HG02973 (cell line): ENCODE data around the gene HSPB2.
"Not testable (repeated sequence)": the region's sequence is repeated elsewhere in the genome, so short reads cannot be mapped to it uniquely, and the experiment has no call there.

Experiments used
- ATAC-seq: cut with Tn5 transposase; IDR thresholded peaks from one replicate; pipeline ENCODE4 v1.9.1; 2021; ENCODE audit warnings: moderate library complexity; ENCODE audit not compliant: unreplicated experiment

Gene HSPB2

GRCh38 chr11:111913031-111913861 lies 712 bp downstream of the HSPB2 start:
- ATAC-seq, result no peak

GRCh38 chr11:111913997-111914396 lies 1.5 kb downstream of the HSPB2 start:
- ATAC-seq, result no peak

DNA sequence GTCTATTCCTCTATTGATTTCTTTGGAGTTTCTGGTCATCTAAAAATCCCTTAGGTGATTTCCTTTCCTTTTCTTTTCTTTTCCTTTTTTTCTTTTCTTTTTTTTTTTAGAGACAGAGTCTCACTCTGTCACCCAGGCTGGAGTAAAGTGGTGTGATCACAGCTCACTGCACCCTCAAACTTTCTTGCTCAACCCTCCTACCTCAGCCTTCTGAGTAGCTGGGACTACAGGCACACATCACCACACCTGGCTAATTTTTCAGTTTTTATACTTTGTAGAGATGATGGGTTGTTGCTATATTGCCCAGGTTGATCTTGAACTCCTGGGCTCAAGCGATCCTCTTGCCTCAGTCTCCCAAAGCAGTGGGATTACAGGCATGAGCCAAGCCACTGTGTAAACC lies 4.2 kb downstream of the HSPB2 start:
- ATAC-seq, result no peak

- no peak for ATAC-seq
Observed at GRCh38 chr11:111917312-111917711, 4.8 kb downstream of the HSPB2 start.

- ATAC-seq, result no peak
Observed at GRCh38 chr11:111917788-111918187, 5.3 kb downstream of the HSPB2 start.

GRCh38 chr11:111918390-111919256 lies 6.1 kb downstream of the HSPB2 start, which contains the start of gene C11orf52:
Gene C11orf52, plus strand, starts transcription at chr11:111918913. Its CDS starts 60 bp downstream, at chr11:111918973.
- ATAC-seq, result no peak

DNA sequence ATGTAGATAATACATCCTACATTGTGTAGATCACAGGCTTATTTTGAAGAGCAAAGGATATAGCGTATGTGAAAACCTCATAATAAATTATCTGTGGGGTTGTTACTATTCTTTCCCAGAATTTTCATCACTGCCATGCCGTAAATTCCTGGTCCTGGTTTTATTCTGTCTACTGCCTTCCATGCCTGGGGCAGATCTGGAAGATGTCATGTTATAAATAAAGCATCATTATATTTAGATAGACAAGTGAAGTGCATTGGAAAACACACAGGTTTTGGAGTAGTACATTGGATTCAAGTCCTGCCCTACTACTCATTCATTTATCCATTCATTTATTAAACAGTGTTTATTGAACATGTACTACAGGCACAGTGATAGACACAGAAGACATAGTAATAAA lies 8.4 kb downstream of the HSPB2 start:
- no peak for ATAC-seq

- no peak for ATAC-seq
Observed at GRCh38 chr11:111921541-111922230, 9.2 kb downstream of the HSPB2 start.

DNA sequence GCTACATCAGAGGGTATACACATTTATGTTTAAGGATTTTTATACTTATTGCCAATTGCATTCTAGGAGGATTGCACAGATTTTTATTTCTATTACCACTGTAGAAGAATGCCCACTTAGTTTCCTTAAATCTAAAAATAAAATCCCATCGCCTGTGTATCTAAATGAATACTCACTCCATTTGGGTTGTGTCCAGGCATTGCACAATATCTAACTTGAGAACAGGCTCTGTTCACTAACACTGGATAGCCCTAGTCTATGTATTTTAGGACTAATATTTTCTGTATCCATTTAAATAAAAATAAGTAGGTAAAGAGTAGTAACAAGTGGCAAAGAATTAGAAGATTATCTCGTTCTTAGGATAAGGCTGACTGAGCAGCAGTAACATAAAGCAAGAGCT lies 10.3 kb downstream of the HSPB2 start:
- no peak for ATAC-seq

DNA sequence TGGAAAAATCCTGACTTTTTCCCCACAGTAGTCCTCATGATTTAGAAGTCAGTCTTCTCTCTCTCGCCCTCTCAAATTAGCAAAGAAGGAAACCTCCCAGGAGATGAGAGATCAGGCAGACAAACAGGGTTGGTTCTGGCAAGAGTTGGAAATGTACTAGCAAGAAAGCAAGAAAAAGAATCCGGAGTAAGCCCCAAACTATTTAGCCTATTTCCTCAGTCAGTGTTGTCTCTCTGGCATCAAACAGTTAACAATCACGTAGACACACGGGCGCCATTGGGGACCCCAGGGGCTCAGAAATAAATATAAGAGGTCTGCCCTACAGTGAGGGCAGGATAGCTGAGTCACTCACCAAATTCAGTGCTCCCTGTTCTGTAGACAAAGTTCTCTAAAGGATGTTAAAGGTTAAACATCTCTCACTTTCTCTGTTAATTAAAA lies 10.8 kb downstream of the HSPB2 start:
- no peak for ATAC-seq

- ATAC-seq, result no peak
Observed at GRCh38 chr11:111923951-111924350, 11.4 kb downstream of the HSPB2 start.

DNA sequence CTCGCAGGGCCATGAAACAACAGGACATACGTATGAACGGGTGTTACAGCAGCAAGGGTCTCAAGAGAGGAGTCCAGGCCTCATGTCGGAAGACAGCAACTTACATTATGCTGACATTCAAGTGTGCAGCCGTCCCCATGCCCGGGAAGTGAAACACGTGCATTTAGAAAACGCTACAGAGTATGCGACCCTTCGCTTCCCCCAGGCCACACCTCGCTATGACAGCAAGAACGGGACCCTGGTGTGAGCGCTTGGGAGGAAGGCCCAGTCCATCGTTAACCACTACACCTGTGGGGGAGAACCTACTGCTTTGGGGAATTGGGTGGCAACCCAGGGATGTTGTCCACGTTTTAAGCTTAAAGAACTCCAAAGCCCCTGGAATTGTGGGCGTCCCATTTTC lies 13.4 kb downstream of the HSPB2 start:
- ATAC-seq, result no peak

DNA sequence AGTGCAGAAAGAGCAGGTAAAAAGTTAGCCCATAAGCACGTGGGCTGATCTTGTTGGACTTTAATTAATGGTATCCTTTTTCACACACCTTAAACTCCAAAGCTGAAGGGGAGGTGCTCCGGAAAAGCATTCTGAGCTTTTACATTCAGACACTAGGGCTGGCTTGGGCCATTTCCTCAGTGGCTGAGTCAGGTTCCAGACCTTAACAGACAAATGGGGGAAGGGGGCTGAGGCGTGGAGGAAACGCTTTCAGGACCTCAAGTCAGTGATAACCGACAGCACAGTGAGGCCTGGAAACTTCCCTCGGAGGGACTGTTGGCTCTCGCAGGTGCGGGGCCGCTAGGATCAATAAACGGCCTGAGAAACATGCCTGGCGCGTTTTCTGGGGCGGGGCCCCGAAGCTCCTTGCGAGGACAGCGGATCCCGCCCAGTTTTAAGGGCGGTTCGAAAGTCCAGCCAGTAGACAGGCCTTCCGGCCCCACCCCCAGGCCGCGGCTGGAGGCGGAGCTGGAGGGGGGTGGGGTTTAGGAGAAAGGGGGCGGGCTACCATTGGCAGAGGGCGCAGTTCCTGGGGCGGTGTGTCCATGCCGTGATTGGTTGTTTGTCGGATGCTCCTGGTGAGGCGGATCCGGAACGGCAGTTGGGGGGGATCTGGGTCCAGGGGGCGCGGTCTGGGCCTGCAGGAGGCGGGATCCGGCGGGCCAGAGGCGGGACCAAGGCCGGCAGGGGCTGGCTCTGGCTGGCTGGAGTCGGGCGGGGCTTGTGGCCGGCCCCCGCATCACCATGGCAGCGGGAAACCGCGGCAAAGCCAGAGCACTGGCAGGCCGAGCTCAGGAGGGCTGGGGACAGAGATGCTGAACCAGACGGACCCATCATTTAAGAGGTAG lies 14.2 kb downstream of the HSPB2 start:
- ATAC-seq, result peak; percentile 87

DNA sequence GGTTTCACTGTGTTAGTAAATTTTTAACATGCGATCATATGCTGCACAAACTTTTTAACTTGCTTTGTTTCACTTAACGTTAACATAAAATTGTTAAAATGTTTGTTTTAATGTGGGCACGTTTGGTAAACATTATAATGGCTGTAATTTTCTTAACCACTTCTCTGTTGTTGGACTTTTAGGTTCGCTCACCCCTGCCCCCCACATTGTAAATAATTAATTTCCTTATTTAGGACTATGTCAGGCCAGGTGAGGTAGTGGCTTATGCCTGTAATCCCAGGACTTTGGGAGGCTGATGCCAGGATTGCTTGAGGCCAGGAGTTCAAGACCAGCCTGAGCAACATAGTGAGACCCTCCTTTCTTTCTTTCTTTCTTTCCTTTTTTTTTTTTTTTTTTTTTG lies 17.9 kb downstream of the HSPB2 start:
- no peak for ATAC-seq

GRCh38 chr11:111932611-111932950 lies 20.0 kb downstream of the HSPB2 start:
- ATAC-seq, result no peak

DNA sequence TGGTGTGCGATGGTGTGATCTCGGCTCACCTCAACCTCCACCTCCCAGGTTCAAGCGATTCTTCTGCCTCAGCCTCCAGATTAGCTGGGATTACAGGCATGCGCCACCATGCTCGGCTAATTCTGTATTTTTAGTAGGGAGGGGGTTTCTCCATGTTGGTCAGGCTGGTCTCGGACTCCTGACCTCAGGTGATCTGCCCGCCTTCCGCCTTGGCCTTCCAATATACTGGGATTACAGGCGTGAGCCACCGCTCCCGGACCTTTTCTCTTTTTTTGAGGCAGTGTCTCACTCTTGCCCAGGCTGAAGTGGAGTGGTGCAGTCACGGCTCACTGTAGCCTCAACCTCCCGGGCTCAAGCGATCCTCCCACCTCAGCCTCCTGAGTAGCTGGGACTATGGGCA lies 20.6 kb downstream of the HSPB2 start:
- not testable (repeated sequence) for ATAC-seq

DNA sequence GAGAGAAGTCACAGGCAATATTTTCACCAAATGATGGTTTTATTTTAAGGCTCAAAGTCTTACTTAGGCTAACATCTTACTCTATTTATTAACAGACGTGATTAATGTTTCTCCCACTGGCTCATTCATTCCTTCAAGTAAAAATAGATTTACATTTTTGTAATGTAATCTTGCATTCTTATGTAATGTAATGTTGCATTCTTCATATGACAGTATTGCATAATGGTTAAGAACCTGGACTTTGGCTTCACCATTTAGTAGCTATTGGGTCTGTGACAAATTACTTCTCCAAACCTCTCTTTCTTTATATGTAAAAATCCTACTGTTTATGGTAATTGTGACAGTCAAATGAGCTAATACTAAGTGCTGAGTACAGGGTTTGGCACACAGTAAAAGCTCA lies 21.3 kb downstream of the HSPB2 start:
- ATAC-seq, result no peak

GRCh38 chr11:111934306-111934705 lies 21.8 kb downstream of the HSPB2 start:
- ATAC-seq, result no peak

GRCh38 chr11:111935317-111936039 lies 22.9 kb downstream of the HSPB2 start:
- ATAC-seq, result no peak

DNA sequence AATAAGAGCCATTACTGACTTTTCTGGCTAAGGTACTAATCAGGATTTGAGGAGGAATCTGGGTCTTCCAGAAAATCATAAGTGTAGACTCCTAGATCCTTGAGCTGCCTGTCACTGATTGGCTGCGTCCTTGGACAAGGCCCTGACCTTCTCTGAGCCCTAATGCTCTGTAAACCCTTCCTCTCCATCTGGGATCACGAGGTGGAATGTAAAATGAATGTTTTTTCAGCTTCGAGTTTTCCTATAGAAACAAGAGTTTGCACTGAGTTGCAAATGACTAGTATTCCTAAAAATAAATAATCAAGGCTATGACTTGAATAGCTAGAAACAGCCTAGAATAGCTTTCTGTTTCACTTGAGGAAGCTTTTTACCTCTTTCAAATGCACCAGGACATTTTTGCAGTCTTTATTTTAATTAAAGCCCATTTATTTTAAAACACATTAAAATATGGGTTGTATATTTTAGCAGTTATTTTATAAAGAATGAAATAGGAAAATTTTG lies 23.6 kb downstream of the HSPB2 start:
- no peak for ATAC-seq
